ENCODE data around the gene PNRC1.
"Not testable (repeated sequence)": the region's sequence is repeated elsewhere in the genome, so short reads cannot be mapped to it uniquely, and the experiment has no call there.

Gene PNRC1

DNA sequence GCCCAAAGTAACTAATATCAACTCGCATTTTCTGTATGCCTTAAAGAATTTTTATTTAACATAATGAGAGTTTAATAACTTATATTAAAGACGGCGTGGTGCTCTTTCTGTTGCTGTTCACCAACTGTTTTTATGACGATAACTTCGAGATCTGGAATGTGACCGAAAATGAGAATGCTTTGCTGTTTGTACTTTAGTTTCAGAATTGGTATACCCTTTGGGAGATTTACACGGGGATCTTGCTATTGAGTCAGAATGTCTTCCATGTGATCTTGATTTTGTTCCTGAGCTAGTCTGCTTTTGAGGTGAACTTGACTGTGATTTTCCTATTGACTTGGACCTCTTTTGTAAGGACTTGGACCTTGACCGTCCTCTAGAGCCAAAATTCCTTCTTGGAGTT is 17.9 kb downstream of the PNRC1 start:
- DNase-seq (ENCODE audit: extremely low read depth in 1 of 2, low read depth in 1 of 2): no peak

DNA sequence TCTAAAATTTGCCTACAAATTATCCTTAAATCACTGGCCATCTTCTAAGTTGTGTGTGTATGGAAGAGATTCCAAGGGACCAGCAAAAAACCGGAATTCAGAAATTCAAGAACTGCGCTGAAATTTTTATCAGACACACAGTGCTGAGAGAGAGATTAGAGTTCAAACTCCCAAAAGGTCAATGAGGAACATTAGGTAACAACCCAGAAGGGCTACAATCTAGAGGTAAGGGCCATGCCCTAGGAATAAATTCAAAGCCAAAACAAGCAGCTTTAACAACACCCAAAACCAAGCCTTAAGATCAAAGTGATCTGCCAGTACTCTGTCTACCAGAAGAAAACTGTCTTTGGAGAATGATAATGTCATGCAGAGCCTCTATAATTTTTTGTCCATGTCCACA is 19.6 kb downstream of the PNRC1 start:
- no peak for DNase-seq (ENCODE audit: extremely low read depth in 1 of 2, low read depth in 1 of 2)

DNA sequence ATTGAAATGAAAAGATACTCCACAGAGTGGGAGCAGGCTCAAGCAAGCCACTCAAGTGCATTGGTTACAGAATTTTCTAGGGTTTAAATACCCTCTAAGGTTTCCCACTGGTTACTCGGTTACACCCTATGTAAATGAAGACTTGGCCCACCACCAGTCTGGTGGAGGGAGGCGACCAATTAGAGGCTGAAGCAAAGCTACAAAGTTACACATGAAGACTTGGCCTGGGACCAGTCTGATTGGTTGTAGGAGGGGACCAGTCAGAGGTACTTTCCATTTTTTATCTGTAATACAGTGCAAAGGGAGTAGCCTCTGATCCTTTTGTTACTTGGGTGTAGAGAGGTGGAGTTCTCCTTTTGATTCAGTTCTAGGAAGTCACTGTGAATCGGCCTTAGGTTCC is 29.7 kb downstream of the PNRC1 start:
- no peak for DNase-seq (ENCODE audit: extremely low read depth in 1 of 2, low read depth in 1 of 2)

DNA sequence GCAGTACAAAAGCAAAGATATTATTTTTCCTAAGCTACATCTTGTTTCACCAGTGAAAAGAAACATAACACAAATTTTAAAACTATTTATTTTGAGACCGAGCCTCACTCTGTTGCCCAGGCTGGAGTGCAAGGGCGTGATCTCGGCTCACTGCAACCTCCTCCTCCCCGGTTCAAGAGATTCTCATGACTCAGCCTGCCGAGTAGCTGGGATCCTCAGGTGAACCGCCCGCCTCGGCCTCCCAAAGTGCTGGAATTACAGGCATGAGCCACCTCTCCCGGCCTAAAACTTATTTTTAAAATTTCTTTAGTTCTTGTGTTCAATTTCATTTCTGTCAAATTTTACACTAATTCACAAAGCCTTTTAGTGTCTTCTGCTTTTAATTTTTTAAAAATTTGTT is 31.4 kb downstream of the PNRC1 start:
- DNase-seq (ENCODE audit: extremely low read depth in 1 of 2, low read depth in 1 of 2): no peak

DNA sequence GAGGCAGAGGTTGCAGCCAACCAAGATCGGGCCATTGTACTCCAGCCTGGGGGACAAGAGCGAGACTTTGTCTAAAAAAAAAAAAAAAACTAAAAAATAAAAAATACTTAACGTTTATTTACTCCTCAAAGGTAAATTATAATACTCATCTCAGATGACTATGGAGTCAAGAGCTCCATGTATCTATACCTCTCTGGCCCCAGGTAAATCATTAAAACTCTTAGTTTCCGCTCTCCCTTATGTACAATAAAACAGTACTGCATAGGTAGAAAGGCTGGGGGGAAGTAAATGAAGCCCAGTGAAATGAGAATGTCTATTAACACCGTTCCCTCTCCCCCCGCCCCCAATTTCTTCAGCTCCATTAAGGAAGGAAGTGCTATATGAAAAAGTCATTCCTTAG is 36.2 kb downstream of the PNRC1 start:
- DNase-seq (ENCODE audit: extremely low read depth in 1 of 2, low read depth in 1 of 2): no peak

DNA sequence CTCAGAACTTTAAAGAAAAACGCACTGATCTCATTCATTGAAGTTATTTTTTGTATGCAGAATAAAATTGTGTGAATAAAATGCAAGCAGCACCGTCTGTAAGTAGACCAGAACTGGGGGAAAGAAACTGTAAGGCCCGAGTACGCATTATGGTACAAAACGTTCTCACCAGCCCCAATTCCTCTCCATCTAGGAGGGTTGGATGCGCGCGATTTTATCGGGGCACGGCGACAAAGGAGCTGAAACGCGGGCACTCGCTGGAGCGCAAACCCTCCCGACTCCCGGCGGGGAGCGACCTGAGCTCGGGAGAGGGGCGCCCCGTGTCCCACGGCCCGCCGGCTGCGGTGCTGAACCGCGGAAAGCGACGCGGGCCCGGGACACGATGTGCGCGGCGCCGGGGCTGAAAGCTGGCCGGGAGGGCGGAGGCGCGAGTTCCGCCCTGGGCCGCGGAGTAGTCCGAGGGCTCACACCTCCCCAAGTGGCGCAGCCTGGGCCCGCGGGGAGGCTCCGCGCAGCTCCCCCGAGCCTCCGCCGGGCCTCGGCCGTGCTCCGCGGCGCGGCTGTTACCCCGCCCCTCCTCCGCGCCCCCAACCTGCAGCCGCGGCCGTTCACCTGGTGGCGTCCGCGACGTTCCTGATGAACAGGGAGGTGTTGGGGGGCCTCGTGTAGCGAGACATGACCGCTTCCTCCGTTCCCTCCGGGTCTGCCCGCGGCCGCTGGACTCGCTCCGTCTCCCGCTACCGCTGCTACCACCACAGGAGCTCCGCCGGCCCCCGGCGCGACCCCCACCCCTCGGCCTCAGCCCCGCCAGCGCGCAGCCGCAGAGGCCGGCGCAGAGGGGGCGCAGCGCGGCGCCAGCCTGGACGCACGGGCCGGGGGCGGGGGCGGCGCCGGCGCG is 36.9 kb downstream of the PNRC1 start, which contains the start of gene SRSF12:
Gene SRSF12 (minus strand): TSS at position 861 of the 898 bp plus-strand sequence. CDS start 184 bp downstream, at position 677.
- peak; percentile 0 to 11 for DNase-seq (ENCODE audit: extremely low read depth in 1 of 2, low read depth in 1 of 2)

DNA sequence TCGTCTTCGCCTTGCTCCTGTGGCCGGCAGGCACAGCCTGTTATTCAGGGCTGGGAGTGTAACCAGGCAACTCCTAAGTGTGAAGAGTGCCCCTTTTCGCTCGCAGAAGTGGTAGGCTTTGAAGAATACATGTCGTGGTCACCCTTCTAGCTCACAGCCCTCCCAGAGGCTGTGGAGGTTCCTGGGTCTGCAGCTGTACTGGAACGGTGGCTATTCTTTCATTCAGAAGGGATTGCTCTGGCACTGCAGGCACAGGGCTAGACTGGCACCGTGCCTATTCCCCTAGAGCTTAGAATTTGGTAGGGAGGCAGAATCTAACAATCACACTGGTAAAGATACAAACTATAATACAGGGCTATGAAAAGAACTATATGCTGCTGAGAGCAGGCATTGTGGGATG is 38.4 kb downstream of the PNRC1 start:
- DNase-seq (ENCODE audit: extremely low read depth in 1 of 2, low read depth in 1 of 2): no peak

DNA sequence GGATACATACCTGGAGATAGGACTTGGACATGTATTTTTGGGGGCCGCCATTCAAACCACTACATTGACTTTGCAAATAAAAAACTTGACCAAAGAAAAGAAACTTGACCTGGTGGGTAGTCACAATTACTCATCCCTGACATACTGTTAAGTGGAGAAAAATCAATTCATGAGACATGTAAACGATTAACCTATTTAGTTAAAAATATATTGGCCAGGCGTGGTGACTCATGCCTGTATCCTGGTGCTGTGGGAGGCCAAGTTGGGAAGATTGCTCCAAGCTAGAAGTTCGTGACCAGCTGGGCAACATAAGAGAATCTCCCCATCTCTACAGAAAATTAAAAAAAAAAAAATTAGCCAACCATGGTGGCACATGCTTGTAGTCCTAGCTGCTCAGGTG is 39.8 kb downstream of the PNRC1 start:
- no peak for DNase-seq (ENCODE audit: extremely low read depth in 1 of 2, low read depth in 1 of 2)

DNA sequence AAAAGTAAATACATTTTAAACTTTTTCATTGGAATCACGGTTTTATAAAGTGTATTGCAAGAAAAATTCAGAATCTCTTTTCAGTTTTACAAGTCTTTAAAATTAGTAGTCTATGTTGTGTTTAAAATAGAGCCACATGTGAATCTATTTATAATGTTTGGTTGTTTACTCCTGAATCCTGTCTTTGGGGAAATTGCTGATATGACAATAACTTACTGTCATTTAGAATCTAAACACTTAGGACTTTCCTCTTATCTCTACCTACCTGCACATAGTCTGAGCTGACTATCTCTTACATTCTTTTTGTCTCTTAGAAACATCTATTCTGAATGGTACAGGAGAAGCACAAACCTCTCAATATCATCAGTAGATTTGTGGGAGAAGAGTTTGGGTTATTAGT is 41.4 kb downstream of the PNRC1 start:
- no peak for DNase-seq (ENCODE audit: extremely low read depth in 1 of 2, low read depth in 1 of 2)

DNA sequence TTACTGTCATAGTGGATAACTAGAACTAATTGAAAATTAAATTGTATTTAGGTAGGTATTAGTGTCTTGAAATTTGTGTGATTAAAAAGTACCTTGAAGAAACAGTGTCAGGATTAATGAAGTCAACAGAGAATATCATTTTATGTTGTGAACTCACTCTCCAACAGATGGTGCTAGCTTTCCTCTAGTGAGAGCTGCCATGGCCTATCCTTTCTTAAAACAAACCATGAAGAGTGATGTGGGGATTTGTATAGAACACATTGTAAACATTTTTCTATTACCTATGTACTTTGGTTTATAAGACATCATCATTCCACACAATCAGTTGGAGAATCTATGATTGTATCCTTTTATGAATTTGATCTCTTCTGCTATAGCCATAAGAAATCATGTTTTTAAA is 42.1 kb downstream of the PNRC1 start:
- DNase-seq (ENCODE audit: extremely low read depth in 1 of 2, low read depth in 1 of 2): no peak

DNA sequence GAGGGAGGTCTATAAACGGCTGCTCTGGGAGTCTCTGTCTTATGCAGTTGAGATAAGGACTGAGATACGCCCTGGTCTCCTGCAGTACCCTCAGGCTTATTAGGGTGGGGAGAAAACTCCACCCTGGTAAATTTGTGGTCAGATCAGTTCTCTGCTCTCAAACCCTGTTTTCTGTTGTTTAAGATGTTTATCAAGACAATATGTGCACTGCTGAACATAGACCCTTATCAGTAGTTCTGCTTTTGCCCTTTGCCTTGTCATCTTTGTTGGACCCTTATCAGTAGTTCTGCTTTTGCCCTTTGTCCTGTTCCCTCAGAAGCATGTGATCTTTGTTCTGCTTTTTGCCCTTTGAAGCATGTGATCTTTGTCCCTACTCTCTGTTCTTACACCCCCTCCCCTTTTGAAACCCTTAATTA is 47.7 kb downstream of the PNRC1 start:
- not testable (repeated sequence) for DNase-seq (ENCODE audit: extremely low read depth in 1 of 2, low read depth in 1 of 2)

DNA sequence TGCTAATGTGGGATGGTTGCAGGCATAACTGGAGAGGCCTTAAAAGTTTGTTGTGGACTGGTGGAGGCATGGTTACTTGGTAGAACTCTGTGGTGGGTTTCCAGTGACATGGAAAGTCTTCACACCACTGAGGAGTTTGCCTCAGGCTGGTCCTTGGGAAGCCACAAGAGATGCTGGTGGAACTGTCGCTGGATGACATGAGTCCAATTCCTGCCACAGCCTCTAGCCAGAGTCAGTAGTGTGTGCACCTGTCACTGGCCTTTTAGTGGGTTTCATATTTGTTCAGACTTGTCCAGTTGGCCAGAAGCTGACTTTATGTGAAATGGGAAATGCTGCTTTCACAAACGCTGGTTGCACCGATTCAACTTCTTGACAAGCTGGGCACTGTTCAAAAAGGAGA is 51.0 kb downstream of the PNRC1 start:
- DNase-seq (ENCODE audit: extremely low read depth in 1 of 2, low read depth in 1 of 2): no peak

DNA sequence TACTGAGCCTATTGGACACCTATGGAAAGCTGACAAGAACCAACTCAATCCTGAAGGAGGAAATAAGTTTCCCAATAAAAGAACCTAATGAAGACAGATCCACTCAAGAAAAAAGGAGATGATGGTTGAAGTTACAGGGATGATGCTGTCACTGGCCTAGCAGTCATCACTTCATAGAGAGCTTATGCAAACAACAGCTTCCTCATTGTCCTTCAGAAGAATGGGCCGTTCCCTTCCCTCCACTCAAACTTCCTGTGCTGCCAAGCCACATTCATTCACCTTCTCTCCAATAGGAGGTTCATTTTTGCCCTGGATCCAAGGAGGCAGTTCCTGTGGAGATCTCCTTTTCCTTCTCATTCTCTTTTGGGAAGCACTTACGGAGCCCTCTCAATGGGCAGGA is 51.5 kb downstream of the PNRC1 start:
- no peak for DNase-seq (ENCODE audit: extremely low read depth in 1 of 2, low read depth in 1 of 2)

DNA sequence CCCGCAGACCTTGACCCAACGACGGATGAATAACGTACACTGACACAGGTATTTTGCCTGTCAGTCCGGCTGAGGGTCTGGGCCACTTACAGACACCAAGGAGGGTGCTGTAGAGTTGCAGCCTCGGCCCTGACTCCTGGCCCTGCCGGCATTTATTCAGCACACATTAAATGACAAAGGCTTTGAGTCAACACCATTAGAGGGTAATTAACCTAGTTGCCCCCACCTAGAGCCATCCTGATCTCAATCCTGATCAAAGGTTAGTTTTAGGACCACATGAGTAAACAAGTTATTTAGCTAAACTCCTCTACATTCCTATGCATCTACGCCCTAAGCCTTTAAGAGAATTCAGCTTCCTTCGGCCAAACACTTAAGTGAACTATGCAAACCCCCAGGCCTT is 53.4 kb downstream of the PNRC1 start:
- DNase-seq (ENCODE audit: extremely low read depth in 1 of 2, low read depth in 1 of 2): no peak

DNA sequence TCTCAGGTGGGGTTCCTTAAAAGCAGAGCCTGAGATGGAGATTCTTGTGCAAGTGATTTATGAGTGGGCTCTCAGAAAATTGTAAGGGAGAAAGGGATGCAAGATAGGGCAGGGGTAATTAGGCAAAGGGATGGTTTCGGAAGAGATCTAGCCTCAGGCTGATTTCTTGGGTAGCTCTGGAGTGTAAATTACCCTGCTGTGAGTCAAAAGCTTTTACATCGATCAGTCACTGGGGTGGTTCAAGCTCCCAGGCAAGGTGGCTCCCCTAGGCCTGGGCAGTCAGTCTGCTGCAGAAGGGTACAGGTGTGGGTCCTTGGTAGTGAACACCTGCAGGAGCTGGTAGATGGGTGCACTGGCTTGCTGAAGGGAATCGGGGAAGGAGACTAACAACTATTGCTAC is 54.2 kb downstream of the PNRC1 start:
- DNase-seq (ENCODE audit: extremely low read depth in 1 of 2, low read depth in 1 of 2): no peak

All from activated CD8-positive, alpha-beta memory T cell treated with anti-CD3 and anti-CD28 coated beads for 1 hour (primary cell).